ENCODE results near the gene SCNN1G. TPM values are rescaled to one million over a fixed set of nuclear protein-coding genes. Genes with fewer than 3 reads are reported as not detected.

Gene SCNN1G, protein sequence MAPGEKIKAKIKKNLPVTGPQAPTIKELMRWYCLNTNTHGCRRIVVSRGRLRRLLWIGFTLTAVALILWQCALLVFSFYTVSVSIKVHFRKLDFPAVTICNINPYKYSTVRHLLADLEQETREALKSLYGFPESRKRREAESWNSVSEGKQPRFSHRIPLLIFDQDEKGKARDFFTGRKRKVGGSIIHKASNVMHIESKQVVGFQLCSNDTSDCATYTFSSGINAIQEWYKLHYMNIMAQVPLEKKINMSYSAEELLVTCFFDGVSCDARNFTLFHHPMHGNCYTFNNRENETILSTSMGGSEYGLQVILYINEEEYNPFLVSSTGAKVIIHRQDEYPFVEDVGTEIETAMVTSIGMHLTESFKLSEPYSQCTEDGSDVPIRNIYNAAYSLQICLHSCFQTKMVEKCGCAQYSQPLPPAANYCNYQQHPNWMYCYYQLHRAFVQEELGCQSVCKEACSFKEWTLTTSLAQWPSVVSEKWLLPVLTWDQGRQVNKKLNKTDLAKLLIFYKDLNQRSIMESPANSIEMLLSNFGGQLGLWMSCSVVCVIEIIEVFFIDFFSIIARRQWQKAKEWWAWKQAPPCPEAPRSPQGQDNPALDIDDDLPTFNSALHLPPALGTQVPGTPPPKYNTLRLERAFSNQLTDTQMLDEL
- total RNA-seq (2021; ENCODE audit: unreplicated experiment) (not detected), Bru-seq, nascent RNA (percentile 3 among the genes with signal in this experiment), BruChase-seq, experiment 1, labeled RNA remaining after a 6-hour chase (not detected), BruChase-seq, experiment 2, labeled RNA remaining after a 2-hour chase (percentile 3 among the genes with signal in this experiment)
- not detected in 2 replicates for polyA plus RNA-seq (2012)
- long read RNA-seq = 0 reads

GRCh38 chr16:23182679-23183542, at the start of gene SCNN1G:
Gene SCNN1G (plus strand): TSS chr16:23182745. CDS start chr16:23186272, 3,527 bp downstream.
- Histone ChIP-seq H3K4me3 (replicated peaks in 1 of 2; ENCODE audit: low read depth in 1 of 2, low read length in 2 of 2) (no peak within 1 kb of the TSS), H3K4me1 (ENCODE audit: control insufficient read depth in 1 of 2, insufficient read depth in 2 of 2, low read length in 2 of 2) (peaks cover 0 to 4% of the 10 kb centered on the region in 2 experiments; a peak in 2 of 4 replicates), H3K9me3 (ENCODE audit: control insufficient read depth in 1 of 2, insufficient read depth in 1 of 2, low read depth in 1 of 2, low read length in 2 of 2) (no peaks in the 10 kb centered on the region), H3K9me2 (ENCODE audit: insufficient read depth) (no peaks in the 10 kb centered on the region), H3K27ac (ENCODE audit: low read depth, low read length) (no peak within 1 kb of the TSS), H3K4me2 (ENCODE audit: low read length) (peak within 1 kb of the TSS; percentile 62), H3K27me3 (ENCODE audit: insufficient read depth, low read length) (peaks cover 30% of the 10 kb centered on the region; the same call in 1 of the 2 replicates), H3K79me2 (ENCODE audit: insufficient read depth, low read length) (no peaks in the 10 kb centered on the region), H3K9ac (ENCODE audit: low read length) (no peak within 1 kb of the TSS), H2AFZ (ENCODE audit: low read depth, low read length, poor library complexity, severe bottlenecking) (peak within 1 kb of the TSS; percentile 78), H3K36me3 (ENCODE audit: control insufficient read depth in 1 of 2, insufficient read depth in 2 of 2, low read length in 2 of 2) (no peaks in the 10 kb centered on the region), H4K20me1 (ENCODE audit: insufficient read depth) (no peaks in the 10 kb centered on the region)
- RAD21 ChIA-PET (ENCODE audit: low non-redundant PET in 1 of 2, low total read pairs in 2 of 2, uncharacterized antibody in 2 of 2, unreplicated experiment in 2 of 2) = interaction anchor here in 1 of 2 experiments (0.7 kb wide), 1 partner anchor 200 kb away, joined by 3 read pairs; no protein-coding TSS in a partner anchor
- DNase-seq (ENCODE audit: low read depth, low spot score) (no peak), ATAC-seq (no peak)
- CTCF ChIA-PET = interaction anchor here (1.7 to 6.2 kb wide), 2 partner anchors 17 to 252 kb away, joined by 3 to 76 read pairs; no protein-coding TSS in a partner anchor
- intact Hi-C loops (cut with micrococcal nuclease) = loop anchor here (1.0 to 5.0 kb wide), 2 partner anchors 251 to 854 kb away; no protein-coding TSS in a partner anchor
- POLR2A ChIA-PET = no interaction called here
- BruUV-seq (replicated peaks) = no TSS peak
- no peak for TF ChIP-seq SP1 (IDR thresholded peaks at IDR 0.05; ENCODE audit: low read depth)
- TF ChIP-seq CBX3 (IDR thresholded peaks at IDR 0.05; ENCODE audit: low read depth) = no peak
- TF ChIP-seq, protein P1, sequence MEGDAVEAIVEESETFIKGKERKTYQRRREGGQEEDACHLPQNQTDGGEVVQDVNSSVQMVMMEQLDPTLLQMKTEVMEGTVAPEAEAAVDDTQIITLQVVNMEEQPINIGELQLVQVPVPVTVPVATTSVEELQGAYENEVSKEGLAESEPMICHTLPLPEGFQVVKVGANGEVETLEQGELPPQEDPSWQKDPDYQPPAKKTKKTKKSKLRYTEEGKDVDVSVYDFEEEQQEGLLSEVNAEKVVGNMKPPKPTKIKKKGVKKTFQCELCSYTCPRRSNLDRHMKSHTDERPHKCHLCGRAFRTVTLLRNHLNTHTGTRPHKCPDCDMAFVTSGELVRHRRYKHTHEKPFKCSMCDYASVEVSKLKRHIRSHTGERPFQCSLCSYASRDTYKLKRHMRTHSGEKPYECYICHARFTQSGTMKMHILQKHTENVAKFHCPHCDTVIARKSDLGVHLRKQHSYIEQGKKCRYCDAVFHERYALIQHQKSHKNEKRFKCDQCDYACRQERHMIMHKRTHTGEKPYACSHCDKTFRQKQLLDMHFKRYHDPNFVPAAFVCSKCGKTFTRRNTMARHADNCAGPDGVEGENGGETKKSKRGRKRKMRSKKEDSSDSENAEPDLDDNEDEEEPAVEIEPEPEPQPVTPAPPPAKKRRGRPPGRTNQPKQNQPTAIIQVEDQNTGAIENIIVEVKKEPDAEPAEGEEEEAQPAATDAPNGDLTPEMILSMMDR (IDR thresholded peaks at IDR 0.05 in 2 of 3, conservative IDR thresholded peaks at IDR 0.05 in 1 of 3; ENCODE audit: borderline replicate concordance in 1 of 3, insufficient read depth in 1 of 3, low read depth in 2 of 3, low read length in 2 of 3) = no peak
- TF ChIP-seq SRF (IDR thresholded peaks at IDR 0.05; ENCODE audit: low read depth) = no peak
- no peak for TF ChIP-seq ZBTB33 (IDR thresholded peaks at IDR 0.05; ENCODE audit: extremely low read depth, insufficient replicate concordance, low read length)
- TF ChIP-seq ZFX (IDR thresholded peaks at IDR 0.05) = no peak
- TF ChIP-seq POLR2A (IDR thresholded peaks at IDR 0.05; ENCODE audit: borderline replicate concordance, extremely low read depth, insufficient read depth, insufficient read length) = no peak
- TF ChIP-seq EZH2 (IDR thresholded peaks at IDR 0.05) = no peak
- TF ChIP-seq, protein P2, sequence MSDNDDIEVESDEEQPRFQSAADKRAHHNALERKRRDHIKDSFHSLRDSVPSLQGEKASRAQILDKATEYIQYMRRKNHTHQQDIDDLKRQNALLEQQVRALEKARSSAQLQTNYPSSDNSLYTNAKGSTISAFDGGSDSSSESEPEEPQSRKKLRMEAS (IDR thresholded peaks at IDR 0.05) = no peak
- no peak for TF ChIP-seq REST (IDR thresholded peaks at IDR 0.05; ENCODE audit: low read depth)
- no peak for TF ChIP-seq TCF7L2 (IDR thresholded peaks at IDR 0.05; ENCODE audit: borderline replicate concordance, extremely low read depth, insufficient read depth, insufficient read length)
- no peak for TF ChIP-seq EZH2phosphoT487 (IDR thresholded peaks at IDR 0.05; ENCODE audit: borderline replicate concordance)
- TF ChIP-seq YY1 (IDR thresholded peaks at IDR 0.05; ENCODE audit: extremely low read depth, insufficient replicate concordance, low read depth, low read length) = no peak

All from HCT116 (cell line).